Activated CD4-positive, alpha-beta T cell treated with anti-CD3 and anti-CD28 coated beads, Interleukin-2, amount 50 U/mL, for 4 hours (primary cell): ENCODE results near the gene EDIL3.
"Not testable (repeated sequence)": the region's sequence is repeated elsewhere in the genome, so short reads cannot be mapped to it uniquely, and the experiment has no call there.

Source experiments
- DNase-seq, 2 experiments: peaks; one replicate each; pipeline ENCODE4 v3.0.0-alpha.2; 2020

Gene EDIL3

DNA sequence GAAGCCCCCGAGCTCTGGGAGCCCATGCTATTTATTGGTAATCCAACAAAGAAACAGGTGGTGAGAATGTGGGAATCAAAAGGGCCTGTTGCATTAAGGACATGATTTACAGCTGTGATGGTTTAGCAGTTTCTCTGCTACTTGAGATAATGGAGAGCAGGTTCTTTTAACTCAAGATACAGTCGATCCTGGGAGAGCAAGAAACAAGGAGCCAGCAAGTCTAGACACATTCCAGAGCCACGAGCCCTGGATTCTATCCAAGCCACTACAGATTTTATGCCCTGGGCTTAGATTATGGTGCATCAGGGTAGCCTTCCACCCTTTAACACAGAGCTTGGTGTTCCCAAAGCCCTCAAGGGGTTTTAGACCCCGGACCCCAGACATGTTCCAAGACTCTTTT lies 87.0 kb downstream of the EDIL3 start:
- DNase-seq, result not testable (repeated sequence)

DNA sequence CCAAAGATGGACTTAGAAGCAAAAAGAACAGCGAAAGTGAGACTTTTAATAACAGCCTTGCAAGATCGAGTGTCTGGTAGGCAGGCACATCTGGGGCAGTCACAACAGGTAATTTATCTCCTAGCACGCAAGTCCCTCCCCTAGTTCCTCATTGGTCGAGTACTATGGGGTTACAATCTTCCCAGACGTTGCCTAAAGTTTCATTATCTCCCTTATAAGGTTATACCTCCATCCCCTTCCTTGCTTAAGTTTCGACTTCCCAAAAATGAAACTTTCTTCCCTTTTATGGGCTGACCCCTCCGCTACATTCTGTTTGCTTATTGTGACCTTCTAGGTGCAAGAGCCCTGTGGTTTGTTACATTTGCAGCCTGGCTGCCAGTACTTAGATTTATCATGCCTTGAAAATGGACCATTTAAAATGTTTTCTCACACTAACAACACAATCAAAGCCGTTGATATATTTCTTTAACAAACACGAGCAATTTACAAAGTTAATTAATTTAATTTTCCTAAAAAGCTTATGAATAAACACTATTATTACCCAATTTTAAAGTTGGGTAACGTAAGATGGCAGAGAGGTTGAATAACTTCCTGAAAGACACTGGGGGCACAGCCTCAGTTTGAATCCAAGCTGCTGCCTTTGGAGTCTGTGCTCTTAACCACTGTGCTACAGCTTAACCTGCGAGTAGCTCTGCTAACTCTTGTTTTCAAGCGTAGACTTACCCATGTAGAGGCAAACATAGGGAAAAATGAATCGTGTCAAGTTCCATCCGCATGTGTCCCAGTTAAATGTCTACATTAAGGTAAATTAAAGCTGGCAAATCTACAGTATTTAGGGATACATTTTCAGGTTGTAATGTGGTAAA lies 91.7 kb downstream of the EDIL3 start:
- no peak for DNase-seq

DNA sequence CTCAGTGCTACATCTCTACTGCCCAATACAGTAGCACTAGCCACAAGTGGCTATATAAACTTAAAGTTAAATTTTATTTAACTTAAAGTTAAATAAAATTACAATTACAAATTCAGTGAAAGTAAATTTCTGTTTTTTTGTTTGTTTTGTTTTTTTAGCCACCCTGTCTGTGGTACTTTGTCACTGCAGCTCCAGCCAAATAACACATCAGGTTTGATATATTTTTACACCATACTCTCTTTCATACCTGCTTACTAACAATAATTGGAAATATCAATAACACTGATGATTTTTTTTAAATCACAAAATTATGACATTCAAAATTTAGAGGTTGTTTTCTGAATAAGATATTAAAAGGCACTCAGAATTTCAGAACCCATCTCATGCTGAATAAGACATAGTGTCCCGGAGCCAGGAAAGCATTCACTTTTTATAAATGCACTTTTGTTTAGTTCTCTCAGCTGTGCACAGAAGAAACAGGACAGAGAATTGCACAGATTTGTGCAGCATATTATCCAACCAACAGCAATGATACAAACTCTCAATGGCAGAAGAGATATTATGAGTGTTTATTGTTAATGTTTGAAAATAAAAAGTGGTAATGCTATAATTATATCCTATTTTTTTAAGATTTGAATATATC lies 92.6 kb downstream of the EDIL3 start:
- no peak for DNase-seq

DNA sequence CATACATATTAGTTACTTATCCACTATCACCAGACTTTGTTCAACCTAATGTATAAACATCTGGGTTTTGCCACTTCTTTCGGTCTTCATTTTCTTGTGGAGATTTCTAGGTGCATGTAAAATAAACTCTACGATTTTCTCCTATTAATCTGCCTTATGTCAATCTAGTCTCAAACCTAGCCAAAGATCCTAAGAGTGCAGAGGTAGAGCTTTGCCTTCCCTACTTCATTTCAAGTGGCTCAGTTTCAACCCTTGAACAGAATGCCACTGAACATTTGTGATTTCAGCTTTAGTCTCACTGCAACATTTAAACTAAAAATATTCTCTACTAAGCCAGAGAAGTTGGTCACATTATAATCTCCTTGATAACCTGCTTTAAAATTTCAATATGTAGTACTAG lies 94.0 kb downstream of the EDIL3 start:
- DNase-seq, result no peak

DNA sequence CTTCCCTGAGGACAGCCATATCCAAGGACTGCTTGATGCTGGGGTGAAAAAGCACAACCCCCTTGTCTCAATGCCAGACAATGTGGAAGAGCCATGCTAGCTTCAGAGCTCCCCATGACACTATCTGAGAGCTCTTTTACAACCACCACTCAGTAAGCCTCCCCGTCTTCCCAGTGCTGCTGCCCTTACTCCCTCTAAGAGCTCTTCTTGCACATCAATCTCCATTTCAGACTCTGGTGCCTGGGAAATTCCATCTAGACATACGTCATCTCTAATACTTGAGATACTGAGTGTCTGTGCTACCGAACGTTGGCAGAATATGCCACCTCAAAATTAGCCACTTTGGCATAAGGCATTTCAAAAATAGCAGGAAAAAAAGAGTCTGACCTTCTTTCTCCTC lies 94.5 kb downstream of the EDIL3 start:
- no peak for DNase-seq

DNA sequence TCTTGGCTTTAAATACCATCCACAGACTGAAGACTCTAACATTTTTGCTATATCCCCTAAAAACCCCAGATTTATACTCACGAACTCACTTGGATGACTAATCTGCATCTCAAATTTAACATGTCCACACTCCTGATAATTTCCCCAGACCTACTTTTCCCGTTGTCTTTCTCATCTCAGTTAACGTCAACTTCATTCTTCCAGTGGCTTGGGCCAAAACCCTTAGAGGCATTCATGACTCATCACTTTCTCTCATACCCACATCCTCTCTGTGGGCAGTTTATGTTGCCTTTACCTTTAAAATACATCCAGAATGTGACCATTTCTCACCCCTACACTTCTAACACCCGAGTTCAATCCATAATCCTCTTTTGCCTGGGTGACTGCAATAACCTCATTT lies 96.7 kb downstream of the EDIL3 start:
- no peak for DNase-seq

DNA sequence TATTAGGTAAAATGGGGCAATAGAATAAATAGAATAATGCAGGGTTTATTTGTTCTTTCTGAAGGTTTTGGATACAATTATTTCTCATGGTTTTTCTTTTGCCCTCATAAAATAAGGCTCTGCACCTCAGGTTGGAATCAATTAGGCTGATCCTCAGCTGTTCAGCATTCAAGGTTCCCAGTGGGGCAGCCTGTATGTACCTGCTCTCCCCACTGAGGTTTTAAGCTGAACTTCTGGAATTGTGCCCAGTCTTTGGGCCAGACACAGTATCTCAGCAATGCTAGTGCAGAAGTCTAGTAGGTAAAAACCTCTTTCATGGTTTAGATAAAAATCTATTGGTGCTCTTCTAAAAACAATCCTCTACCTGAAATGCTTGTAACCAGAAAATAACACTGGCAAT lies 98.0 kb downstream of the EDIL3 start:
- no peak for DNase-seq

DNA sequence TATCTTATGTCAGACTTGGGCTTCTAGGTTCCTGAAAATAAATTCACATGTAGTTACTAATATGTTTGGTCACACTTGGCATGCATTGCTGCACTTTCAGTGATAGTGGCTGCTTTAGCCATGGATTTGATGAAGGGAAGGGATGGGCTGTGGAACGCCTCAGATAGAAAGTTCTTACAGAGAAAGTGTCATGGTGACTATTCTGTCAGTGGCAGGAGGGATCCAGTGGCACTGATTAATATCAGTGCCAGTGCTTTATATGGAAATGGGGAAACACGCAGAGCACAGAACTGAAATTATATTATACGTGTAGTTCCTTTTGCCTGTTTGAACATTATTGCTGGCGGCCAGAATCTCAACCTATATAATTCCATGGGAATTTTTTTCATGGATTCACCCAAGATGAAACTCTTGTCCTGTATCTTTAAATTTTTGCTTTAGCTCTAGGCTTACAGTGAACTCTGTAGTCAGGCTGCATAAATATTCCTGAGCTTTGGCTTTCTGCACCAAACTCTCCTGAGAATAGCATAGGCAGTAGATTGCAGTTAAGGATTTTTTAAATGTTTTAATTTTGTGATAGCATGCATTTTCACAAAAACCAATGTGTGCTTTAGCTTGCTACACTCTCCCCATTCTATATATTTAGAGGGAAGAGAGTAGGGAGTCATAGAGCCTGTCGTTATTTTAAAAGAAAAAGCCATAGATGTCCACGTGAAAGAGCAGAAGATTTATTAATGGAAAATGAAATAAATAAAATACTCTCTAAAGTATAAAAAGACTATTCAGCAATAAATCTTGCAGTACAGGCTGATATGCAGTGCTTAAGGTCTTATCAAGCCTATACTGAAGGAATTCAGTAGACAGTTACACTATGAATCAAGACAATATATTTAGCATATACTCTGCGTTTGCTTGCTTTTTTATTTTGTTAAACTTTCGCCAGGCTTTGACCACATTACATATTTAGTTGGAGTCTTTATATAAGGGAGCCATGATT lies 98.7 kb downstream of the EDIL3 start:
- DNase-seq, result no peak

DNA sequence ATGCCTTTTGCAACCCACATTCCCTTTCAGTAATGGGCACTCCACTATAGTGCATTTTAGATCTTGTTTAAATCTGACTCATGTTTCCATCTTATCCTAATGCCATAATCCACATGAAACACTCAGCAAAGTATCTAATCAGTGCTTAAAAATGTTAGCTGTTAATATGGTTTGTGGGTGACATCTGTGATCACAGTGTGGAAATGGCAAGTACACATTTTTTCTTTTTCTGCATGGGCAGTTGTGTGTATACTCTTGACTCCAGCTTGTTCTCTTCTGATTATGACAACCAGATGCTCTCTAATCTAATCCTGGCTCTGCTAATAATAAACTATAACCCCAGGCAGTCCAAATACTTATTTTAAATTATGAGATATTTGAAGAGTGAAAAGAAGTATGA lies 103.3 kb downstream of the EDIL3 start:
- DNase-seq, result no peak

DNA sequence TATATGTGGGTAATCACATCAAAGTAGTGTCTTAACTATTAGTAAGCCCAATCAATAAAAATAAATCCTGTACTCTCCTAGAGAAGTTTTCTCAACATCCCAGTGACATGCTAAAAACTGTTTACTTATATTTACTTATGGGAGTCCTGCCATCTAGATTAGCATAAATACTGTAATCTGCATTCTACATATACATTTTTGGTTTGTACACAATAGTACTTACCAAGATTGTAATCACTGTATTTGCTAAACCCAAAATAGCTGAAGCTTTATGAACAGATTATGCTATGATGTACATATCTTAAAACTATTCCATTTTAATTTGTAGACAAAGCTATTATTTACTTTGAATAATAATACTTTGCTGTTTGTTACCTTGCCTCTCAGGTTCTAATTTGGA lies 105.4 kb downstream of the EDIL3 start:
- DNase-seq, result no peak

DNA sequence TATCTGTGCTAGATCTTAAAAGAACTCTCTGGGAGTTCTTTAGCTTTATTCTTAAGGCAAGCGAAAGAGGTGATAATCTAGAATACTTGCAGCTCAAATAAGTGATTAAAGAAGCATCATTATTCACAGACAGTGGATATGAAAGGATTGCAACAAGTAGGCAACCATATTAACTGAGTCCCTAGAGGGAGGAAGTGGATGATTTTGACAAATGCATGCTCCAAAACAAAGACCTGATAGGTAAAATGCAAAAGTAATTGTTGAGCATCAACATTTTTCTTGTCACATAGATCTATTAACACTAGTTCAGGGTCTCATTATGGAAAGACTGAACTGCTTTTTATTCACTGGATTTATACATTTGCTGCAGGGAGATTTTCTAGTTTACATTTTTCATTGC lies 109.1 kb downstream of the EDIL3 start:
- DNase-seq, result no peak

DNA sequence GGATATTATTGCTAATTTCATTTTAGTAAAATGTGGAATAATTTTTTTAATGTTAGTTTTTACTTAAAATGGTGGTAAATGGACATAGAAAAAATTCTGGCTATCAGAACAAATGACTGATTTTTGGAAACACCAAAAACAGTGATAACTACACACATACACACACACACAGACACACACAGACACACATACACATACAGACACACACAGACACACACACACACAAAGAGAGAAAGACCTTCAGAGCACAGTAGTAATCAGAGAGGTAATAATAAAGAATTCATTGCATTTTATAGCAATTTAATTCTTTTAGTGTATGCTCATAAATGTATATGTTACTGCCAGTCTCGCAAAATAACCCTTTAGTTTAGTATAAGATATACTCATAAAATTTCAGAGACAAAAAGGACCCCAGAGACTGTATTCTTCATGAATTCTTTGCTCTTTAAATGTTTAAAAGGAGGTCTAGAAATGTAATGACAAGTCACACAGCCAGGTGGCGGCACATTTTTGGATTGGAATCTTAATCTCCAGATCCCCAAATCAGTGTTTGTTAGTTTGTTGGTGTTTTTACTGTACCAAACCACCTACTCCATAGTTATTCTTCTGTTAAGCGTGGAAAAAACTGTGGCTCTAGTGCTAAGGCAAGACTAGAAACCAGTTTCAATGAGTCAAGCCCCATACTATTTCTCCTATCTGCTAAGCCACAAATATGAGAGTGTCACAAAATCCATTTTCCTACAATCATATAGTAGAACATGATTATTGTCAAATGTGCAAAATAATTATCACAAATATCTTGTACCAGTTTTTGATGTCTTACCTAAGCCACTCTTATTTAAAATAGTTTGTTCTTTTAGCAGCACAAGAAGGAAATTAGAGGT lies 109.9 kb downstream of the EDIL3 start:
- no peak for DNase-seq

DNA sequence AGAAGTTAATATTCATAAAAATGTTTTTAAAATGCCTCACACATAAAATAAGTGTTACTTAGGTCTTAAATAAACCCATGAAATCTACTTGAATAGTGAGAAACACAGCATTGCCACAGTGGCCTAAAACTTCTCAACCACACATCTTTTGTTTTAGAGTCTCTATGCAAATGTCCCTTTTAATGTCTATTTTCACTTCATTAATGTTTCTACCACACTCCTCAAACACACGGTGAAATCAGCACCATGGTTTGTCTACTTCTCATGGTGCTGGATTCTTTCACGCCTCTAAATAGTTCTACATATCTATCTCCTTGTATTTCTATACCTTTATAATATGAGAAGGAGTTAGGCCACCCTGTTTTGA lies 111.2 kb downstream of the EDIL3 start:
- DNase-seq, result no peak

DNA sequence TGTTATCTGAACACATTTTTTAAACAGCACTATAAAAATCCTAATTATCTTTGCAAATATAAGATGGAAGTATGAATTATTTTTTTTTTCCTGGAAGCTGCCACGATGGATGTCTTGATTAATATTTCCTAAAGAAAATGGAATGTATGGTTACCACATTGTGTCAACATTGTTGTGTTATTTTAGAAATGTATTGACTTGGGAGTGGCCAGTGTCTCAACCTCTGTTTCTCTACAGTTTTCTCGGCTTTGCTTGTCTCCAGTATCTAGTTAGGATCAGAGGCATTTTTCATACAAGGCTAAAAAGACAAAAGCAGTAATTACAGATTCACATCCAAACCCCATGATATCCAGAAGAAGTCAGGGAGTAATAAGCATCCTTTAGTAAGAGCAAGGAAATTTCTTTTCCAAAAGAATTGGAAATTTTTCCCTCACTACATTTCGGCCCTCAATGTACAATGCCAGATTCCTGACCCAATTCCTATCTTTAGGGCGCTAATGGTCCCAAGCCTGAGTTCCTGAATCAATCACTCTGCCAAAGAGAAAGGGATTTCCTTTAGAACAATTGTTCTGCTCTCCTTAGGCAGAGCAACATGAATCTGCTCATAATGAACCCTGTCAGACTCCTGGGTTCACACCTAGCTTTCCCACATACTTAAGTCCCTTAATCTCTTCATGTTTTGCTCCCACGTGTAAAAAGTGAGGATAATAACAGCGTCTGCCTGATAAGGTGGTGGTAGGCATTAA lies 111.7 kb downstream of the EDIL3 start:
- no peak for DNase-seq

DNA sequence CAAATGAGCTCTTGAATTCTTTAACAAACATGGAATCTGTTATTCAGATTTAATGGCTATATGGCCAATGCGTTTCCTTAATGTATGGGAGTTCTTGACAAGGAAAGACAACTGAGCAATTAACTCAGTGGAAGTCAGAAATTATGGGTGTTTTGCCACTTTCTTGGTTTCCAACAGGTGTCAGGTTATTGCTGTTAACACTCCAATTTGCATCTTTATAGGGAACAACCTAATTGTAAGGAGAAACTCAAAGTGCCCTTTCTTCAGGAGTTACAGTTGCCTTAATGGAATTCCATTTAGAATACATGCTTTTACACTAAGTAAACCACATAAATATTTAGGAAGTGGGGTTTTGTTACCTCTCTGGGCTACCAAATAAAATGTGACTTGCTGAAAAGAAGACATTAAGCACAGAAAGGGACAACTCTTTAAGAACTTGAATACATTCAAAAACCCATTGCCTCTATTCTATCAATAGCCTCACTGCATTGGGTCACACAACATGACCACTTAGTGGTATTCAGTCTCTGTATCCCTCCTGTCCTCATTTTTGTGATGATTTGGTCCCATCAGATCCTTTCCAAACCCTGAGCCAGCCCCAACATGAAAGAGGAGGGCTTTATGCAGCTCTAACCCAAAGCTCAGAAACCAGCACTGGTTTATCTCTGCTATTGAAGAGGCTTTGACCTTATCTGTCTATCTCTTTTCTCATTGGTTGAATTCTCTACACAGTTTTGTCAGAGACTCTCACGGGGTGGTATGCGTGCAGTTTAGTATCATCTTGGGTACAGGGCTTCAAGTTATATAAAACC lies 118.7 kb downstream of the EDIL3 start:
- DNase-seq, result no peak

DNA sequence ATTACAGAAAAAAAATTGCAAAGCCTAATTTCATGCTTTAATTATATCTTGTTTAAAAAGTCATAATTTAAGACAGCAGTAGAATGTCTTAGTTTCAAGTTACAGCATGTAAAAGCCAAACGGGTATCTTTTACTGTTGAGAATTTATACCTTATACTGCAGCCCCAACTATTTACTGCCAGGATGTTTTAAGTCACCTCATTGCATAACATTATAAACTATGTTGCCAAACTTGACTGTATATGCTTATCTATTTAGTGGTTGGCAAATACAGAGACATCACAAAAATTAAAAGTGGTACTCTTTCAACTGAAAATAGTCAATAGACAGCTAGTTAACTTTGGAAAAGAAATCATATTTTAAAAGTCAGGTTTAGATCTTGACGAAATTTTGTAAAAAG lies 119.5 kb downstream of the EDIL3 start:
- no peak for DNase-seq

DNA sequence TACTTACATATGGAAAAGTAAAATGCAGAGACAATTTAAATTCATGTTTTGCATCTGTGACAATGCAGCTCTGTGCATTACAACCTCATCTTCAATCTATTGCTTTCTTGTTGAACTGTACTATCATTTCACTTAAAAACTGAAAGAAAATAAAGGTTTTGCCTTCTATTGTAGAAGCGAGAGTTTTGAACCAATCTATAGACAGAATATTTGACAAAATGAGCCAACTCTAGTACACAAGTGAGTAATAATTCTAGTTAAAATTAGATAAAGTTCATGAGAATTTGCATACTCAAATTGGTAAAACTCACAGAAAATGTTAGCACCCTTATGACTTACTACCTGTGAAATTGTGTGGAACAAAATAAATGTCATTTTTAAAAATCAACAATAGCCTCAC lies 123.7 kb downstream of the EDIL3 start:
- DNase-seq, result no peak

DNA sequence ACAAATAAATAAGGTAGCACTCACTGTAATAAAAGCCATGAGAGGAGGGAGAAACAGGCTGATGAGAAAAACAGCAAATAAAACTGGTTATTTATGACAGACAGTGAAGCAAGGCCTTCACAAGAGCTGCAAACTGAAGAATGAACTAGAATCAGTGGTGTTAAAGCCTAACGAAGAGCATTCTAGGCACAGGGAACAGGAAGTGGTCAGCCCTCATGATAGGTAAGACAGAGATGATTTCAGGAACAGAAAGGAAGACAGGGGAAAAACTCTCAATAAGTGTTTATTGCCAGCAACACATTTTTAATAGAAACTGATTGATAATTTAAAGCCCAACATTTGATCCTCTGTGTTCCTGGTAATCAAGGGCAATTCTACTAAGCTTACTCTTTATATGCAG lies 124.5 kb downstream of the EDIL3 start:
- no peak for DNase-seq

DNA sequence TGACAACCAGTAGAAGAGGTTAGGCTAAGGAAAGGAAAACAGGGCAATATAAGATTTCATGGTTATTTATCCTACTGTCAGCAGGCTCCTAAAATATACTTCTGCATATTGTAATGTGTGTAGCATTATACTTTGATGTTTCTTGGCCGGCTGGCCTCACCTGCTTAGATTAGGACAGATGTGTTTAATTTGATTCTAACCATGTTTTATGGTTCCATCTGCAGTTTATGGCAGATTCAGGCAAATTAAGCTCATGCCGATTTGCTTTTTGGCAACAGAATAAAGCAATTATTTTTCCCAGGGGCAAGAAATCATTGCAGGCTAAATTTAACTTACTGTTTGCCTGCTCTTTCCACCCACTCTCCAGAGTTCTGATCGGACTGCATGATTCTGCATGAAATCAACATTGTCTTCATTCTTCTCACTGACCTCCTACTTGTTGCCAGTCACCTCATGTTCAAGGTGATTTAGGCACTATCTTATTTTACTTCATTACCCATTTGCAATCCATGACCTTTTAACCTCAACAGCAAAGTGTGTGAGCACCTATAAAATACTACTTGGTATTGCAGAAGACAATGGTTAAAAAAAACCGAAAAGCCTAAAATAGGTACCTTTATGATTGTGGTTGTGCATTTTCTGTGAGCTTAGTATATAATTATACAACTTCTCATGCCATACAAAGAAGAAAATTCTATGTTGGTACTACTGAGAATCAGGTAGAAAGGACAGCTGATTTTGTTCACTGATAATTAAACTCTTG lies 125.2 kb downstream of the EDIL3 start:
- no peak for DNase-seq

DNA sequence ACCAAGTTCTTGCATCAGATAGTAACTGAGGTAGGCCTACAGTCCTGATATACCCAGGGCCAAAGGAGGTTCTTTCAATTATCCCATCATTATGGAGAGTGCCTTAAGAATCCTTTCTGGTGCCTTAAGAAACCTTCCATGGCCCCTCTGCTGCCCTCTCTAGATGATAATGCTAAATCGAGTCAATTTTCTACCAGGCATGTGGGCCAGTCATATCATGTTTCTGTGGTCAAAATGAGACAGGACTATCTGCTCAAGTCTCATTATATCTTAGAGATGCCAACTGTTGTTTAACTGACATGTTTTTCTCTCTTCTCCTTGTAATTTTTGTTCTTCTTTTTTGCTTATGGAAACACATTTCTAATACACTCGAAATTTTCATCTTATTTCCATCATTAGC lies 127.6 kb downstream of the EDIL3 start:
- no peak for DNase-seq
